DMS114 treated with DMSO at 0.1 percent for 48 hours (cell line): ENCODE results near the gene KLHL17.
"Not testable (repeated sequence)": the region's sequence is repeated elsewhere in the genome, so short reads cannot be mapped to it uniquely, and the experiment has no call there.

Source experiments
- DNase-seq: peaks from one replicate; lab custom pipeline; 2025; ENCODE audit not compliant: unreplicated experiment; lab: John Stamatoyannopoulos, UW

Gene KLHL17

GRCh38 chr1:980137-980571, 19.8 kb downstream of the KLHL17 start:
- DNase-seq = no peak

- no peak for DNase-seq
Measured at GRCh38 chr1:980602-981395, 20.4 kb downstream of the KLHL17 start.

- no peak for DNase-seq
Measured at GRCh38 chr1:981491-981954, 21.1 kb downstream of the KLHL17 start.

GRCh38 chr1:981955-982558, 21.7 kb downstream of the KLHL17 start, which contains the start of gene PERM1:
Gene PERM1, minus strand, starts transcription at chr1:982093. Its CDS starts 1,064 bp downstream, at chr1:981029.
- DNase-seq = no peak

GRCh38 chr1:982765-983436, 22.5 kb downstream of the KLHL17 start:
- no peak for DNase-seq

- DNase-seq = no peak
Measured at GRCh38 chr1:983798-984475, 23.6 kb downstream of the KLHL17 start.

GRCh38 chr1:984476-984814, 24.1 kb downstream of the KLHL17 start:
- DNase-seq = no peak

GRCh38 chr1:985126-985525, 24.7 kb downstream of the KLHL17 start:
- no peak for DNase-seq

GRCh38 chr1:988061-988460, 27.7 kb downstream of the KLHL17 start:
- DNase-seq = not testable (repeated sequence)

GRCh38 chr1:991275-991674, 30.9 kb downstream of the KLHL17 start:
- DNase-seq = not testable (repeated sequence)

GRCh38 chr1:991895-992294, 31.5 kb downstream of the KLHL17 start:
- no peak for DNase-seq

GRCh38 chr1:992362-992761, 32.0 kb downstream of the KLHL17 start:
- no peak for DNase-seq

GRCh38 chr1:993379-993995, 33.1 kb downstream of the KLHL17 start:
- no peak for DNase-seq

- not testable (repeated sequence) for DNase-seq
Measured at GRCh38 chr1:994546-994945, 34.2 kb downstream of the KLHL17 start.

- no peak for DNase-seq
Measured at GRCh38 chr1:995665-996633, 35.6 kb downstream of the KLHL17 start.

- no peak for DNase-seq
Measured at GRCh38 chr1:996851-997712, 36.7 kb downstream of the KLHL17 start.

- DNase-seq = no peak
Measured at GRCh38 chr1:997713-997992, 37.3 kb downstream of the KLHL17 start.

GRCh38 chr1:997993-998744, 37.8 kb downstream of the KLHL17 start:
- DNase-seq = no peak

GRCh38 chr1:998745-998994, 38.3 kb downstream of the KLHL17 start:
- no peak for DNase-seq
